ENCODE measurements around the gene JADE3. TPM values are rescaled to one million over a fixed set of nuclear protein-coding genes. Genes with fewer than 3 reads are reported as not detected.

The JADE3 gene
- polyA plus RNA-seq, 1 donor from 2014 or later = 6.8 TPM

GRCh38 chrX:46904626-46905025, 7.6 kb upstream of the JADE3 start:
- Histone ChIP-seq H4K20me1 (ENCODE audit: insufficient read depth) (no peaks in the 10 kb centered on the region), H3K9ac (ENCODE audit: low read length) (no peak overlapping the region), H3K79me2 (replicated peaks; ENCODE audit: insufficient read depth, low read length) (no peaks in the 10 kb centered on the region), H3K27ac (ENCODE audit: low read length) (no peak overlapping the region), H3K4me3 (ENCODE audit: low read length) (no peak overlapping the region), H3K27me3 (ENCODE audit: insufficient read depth, low read depth, low read length) (no peaks in the 10 kb centered on the region), H2AFZ (ENCODE audit: low read depth, low read length) (no peak overlapping the region), H3F3A (ENCODE audit: insufficient read depth, low read length, poor library complexity, severe bottlenecking) (no peaks in the 10 kb centered on the region), H3K4me2 (ENCODE audit: low read length) (no peak overlapping the region), H3K9me2 (ENCODE audit: insufficient read depth, low read length) (no peaks in the 10 kb centered on the region), H3K36me3 (ENCODE audit: insufficient read depth, low read length) (no peaks in the 10 kb centered on the region), H3K9me3 (ENCODE audit: low read length) (no peaks in the 10 kb centered on the region)
- TF ChIP-seq REST (IDR thresholded peaks at IDR 0.05; ENCODE audit: borderline replicate concordance) = no peak
- TF ChIP-seq RAD21 (conservative IDR thresholded peaks at IDR 0.05) = no peak
- TF ChIP-seq POLR2AphosphoS5 (IDR thresholded peaks at IDR 0.05) = no peak
- TF ChIP-seq CTCF (IDR thresholded peaks at IDR 0.05; ENCODE audit: poor library complexity, severe bottlenecking) = no peak
- no peak for TF ChIP-seq MXI1 (conservative IDR thresholded peaks at IDR 0.05; ENCODE audit: poor library complexity, severe bottlenecking)
- no peak for TF ChIP-seq EP300 (conservative IDR thresholded peaks at IDR 0.05; ENCODE audit: poor library complexity, severe bottlenecking)
- TF ChIP-seq EZH2 (IDR thresholded peaks at IDR 0.05; ENCODE audit: borderline replicate concordance, insufficient read depth, low read length, poor library complexity, severe bottlenecking) = no peak
- no peak for TF ChIP-seq SMC3 (conservative IDR thresholded peaks at IDR 0.05; ENCODE audit: poor library complexity)
- TF ChIP-seq TAF1 (IDR thresholded peaks at IDR 0.05; ENCODE audit: low read depth) = no peak

DNA sequence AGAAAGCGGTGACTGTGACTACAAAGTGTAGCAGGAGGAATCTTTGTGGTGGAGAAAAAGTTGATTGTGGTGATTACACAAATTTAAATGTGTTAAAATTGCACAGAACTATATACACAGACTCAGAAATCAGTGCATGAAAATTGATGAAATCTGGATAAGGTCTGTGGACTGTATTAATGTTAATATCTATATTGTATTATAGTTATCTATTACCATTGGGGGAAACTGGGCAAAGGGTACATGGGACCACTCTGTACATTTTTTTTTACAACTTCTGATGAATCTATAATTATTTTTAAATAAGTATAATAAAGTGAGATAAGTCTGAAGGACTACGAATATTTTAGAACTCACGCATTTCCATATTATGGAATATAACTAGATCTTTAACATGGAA, 1.8 kb upstream of the JADE3 start:
- no peak overlapping the region for H3K9ac ChIP-seq (ENCODE audit: low read length)
- H3K27ac ChIP-seq (ENCODE audit: low read length) = no peak overlapping the region
- H3F3A ChIP-seq (ENCODE audit: insufficient read depth, low read length, poor library complexity, severe bottlenecking) = no peaks in the 10 kb centered on the region
- H3K79me2 ChIP-seq (replicated peaks; ENCODE audit: insufficient read depth, low read length) = peaks cover 12% of the 10 kb centered on the region
- H3K27me3 ChIP-seq (ENCODE audit: insufficient read depth, low read depth, low read length) = no peaks in the 10 kb centered on the region
- no peak overlapping the region for H3K4me2 ChIP-seq (ENCODE audit: low read length)
- H3K4me3 ChIP-seq (ENCODE audit: low read length) = no peak overlapping the region
- H3K9me3 ChIP-seq (ENCODE audit: low read length) = no peaks in the 10 kb centered on the region
- H3K9me2 ChIP-seq (ENCODE audit: insufficient read depth, low read length) = no peaks in the 10 kb centered on the region
- no peak for TF ChIP-seq EZH2 (IDR thresholded peaks at IDR 0.05; ENCODE audit: borderline replicate concordance, insufficient read depth, low read length, poor library complexity, severe bottlenecking)
- H3K36me3 ChIP-seq (ENCODE audit: insufficient read depth, low read length) = no peaks in the 10 kb centered on the region
- H2AFZ ChIP-seq (ENCODE audit: low read depth, low read length) = no peak overlapping the region
- H4K20me1 ChIP-seq (ENCODE audit: insufficient read depth) = no peaks in the 10 kb centered on the region
